DMS53 treated with DMSO at 0.1 percent for 48 hours (cell line): ENCODE measurements around the gene ALDH1L1.

Experiments used
- DNase-seq: peaks from one replicate; lab custom pipeline; 2025; ENCODE audit not compliant: unreplicated experiment; lab: John Stamatoyannopoulos, UW

ALDH1L1 gene

DNA sequence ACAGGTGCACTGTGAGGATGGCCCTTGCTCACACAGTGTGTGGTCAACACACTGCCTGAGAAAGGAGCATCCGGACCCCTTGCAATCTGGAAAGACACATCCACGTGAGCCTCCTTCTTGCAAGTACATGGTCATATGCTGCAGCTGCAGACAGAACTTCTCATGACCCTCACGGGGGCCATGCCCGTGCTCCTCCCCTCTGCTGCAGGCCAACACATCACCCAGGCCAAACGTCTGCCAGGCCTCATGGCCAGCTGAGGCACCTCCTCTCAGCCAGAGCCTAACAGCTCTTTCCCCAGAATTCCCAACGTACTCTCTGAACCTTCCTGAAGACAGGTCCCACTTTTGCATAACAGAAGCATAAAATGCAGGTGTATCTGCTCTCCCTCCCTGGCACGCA is 121.7 kb downstream of the ALDH1L1 start:
- DNase-seq: no peak

DNA sequence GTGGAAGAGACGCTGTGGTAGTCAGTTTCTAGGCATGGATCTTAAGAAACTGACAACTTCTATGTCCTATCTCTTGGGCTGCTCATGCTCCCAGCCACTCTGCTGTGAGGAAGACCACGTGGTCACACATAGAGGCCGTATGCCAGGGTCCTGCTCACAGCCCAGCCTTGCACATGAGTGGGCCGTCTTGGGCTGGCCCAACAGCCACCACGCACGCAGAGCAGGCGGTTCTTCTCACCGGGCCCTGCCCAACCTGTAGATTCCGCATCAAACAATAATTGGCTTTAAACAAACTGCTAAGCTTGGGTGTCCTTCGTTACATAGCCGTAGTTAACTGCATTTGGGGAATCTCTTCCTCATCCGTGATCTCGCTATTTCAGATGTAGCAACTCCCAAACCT is 122.5 kb downstream of the ALDH1L1 start:
- no peak for DNase-seq

DNA sequence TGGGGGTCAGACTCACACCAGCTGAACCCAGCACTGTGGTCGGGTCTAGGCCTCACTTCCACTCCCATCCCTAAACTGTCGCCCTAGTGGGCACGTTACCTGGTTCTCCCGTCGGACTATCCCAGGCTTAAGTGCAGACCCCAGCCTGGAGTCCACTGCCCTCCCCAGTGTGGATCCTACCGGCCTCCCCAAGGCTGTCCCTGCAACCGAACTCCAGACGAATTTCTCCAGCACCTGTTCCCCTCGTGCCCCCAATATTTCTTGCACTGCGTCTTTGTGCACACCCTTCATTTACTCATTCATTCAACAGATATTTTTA is 122.9 kb downstream of the ALDH1L1 start:
- DNase-seq: no peak

GRCh38 chr3:126056681-126057500 is 123.5 kb downstream of the ALDH1L1 start:
- no peak for DNase-seq

- no peak for DNase-seq
Measured at GRCh38 chr3:126056088-126056487, 124.3 kb downstream of the ALDH1L1 start.

GRCh38 chr3:126054870-126055269 is 125.5 kb downstream of the ALDH1L1 start:
- no peak for DNase-seq

DNA sequence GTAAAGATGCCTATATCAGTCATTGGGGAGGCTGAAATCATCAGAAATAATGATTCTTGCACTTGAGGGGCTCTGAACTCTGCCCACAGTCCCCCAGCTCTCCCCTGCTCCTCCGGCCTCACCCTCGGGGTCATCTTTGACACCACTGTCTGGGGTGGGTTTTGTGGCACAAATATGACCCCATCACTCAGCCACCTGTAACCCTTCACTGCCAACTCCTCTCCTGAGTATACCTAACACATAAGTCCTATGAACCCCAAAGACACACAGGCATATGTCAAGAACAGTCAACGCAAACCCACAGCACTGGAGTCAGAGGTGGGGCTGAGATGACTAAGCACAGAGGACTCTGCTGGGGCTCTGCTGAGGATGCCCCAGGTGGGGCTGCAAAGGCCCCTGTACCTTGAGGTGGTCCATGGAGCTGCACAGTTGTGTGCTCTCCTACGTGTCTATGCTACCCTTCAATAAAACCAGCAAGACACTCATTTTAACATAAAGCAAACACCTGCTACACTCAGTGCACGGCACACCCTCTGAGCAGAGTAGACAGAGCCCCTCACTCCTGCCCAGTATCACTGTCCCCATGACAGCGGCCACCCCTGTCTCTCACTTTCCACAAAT is 126.3 kb downstream of the ALDH1L1 start:
- no peak for DNase-seq
